HEK293T (cell line): ENCODE data around the gene TSKU.

ENCODE experiments used
- BHLHE40 ChIP-seq: fragments of 450-650 bp; IDR thresholded peaks from 2 replicates; pipeline ENCODE4 v1.6.1; 2016; ENCODE audit warnings: mild to moderate bottlenecking, moderate library complexity, borderline replicate concordance
- CTBP1 ChIP-seq: fragments of 450-650 bp; IDR thresholded peaks from 2 replicates; pipeline ENCODE4 v1.6.1; 2016; ENCODE audit warnings: borderline replicate concordance
- ELF4 ChIP-seq: fragments of 450-650 bp; IDR thresholded peaks from 2 replicates; pipeline ENCODE4 v1.6.1; 2017; ENCODE audit warnings: antibody characterized with exemption
- FOXM1 ChIP-seq: fragments of 450-650 bp; IDR thresholded peaks from 2 replicates; pipeline ENCODE4 v1.6.1; 2017; ENCODE audit warnings: mild to moderate bottlenecking, borderline replicate concordance
- HDGF ChIP-seq: fragments of 450-650 bp; IDR thresholded peaks from 2 replicates; pipeline ENCODE4 v1.6.1; 2017; ENCODE audit warnings: antibody characterized with exemption, borderline replicate concordance
- NFRKB ChIP-seq: fragments of 450-650 bp; IDR thresholded peaks from 2 replicates; pipeline ENCODE4 v1.6.1; 2016; ENCODE audit warnings: mild to moderate bottlenecking, moderate library complexity
- SP1 ChIP-seq: fragments of 450-650 bp; IDR thresholded peaks from 2 replicates; pipeline ENCODE4 v1.6.1; 2017
- TARDBP ChIP-seq: fragments of 450-650 bp; IDR thresholded peaks from 2 replicates; pipeline ENCODE4 v1.6.1; 2016
- ZNF384 ChIP-seq: fragments of 450-650 bp; IDR thresholded peaks from 2 replicates; pipeline ENCODE4 v1.6.1; 2016

- TF ChIP-seq SP1 (no peak), CTBP1 (no peak), BHLHE40 (no peak), ZNF384 (no peak), FOXM1 (peak; percentile 66; the same call in 1 of the 2 replicates), TARDBP (no peak), ELF4 (no peak), NFRKB (no peak), HDGF (no peak)
These were observed 444 bp upstream of the TSKU start for GRCh38 chr11:76782531-76783293.
